ENCODE measurements around the gene LHFPL3. TPM values are rescaled to one million over a fixed set of nuclear protein-coding genes. Genes with fewer than 3 reads are reported as not detected.

Gene LHFPL3
- polyA plus RNA-seq, 1 donor from 2014 or later: 5.6 TPM

- Histone ChIP-seq H3K36me3 (ENCODE audit: insufficient read depth, low read length) (no peaks in the 10 kb centered on the region), H4K20me1 (ENCODE audit: insufficient read depth) (no peaks in the 10 kb centered on the region), H3F3A (ENCODE audit: insufficient read depth, low read length, poor library complexity, severe bottlenecking) (no peaks in the 10 kb centered on the region), H3K27me3 (ENCODE audit: insufficient read depth, low read depth, low read length) (no peaks in the 10 kb centered on the region), H3K9me3 (ENCODE audit: low read length) (no peaks in the 10 kb centered on the region), H3K9ac (ENCODE audit: low read length) (no peak overlapping the region), H3K27ac (ENCODE audit: low read length) (no peak overlapping the region), H3K4me3 (ENCODE audit: low read length) (no peak overlapping the region), H3K9me2 (ENCODE audit: insufficient read depth, low read length) (no peaks in the 10 kb centered on the region), H2AFZ (ENCODE audit: low read depth, low read length) (no peak overlapping the region), H3K79me2 (replicated peaks; ENCODE audit: insufficient read depth, low read length) (no peaks in the 10 kb centered on the region), H3K4me2 (ENCODE audit: low read length) (no peak overlapping the region)
- no peak for TF ChIP-seq TAF1 (IDR thresholded peaks at IDR 0.05; ENCODE audit: low read depth)
- no peak for TF ChIP-seq POLR2AphosphoS5 (IDR thresholded peaks at IDR 0.05)
- no peak for TF ChIP-seq EZH2 (IDR thresholded peaks at IDR 0.05; ENCODE audit: borderline replicate concordance, insufficient read depth, low read length, poor library complexity, severe bottlenecking)
- TF ChIP-seq EP300 (conservative IDR thresholded peaks at IDR 0.05; ENCODE audit: poor library complexity, severe bottlenecking): no peak
- no peak for TF ChIP-seq REST (IDR thresholded peaks at IDR 0.05; ENCODE audit: borderline replicate concordance)
- TF ChIP-seq MXI1 (conservative IDR thresholded peaks at IDR 0.05; ENCODE audit: poor library complexity, severe bottlenecking): no peak
- no peak for TF ChIP-seq SMC3 (conservative IDR thresholded peaks at IDR 0.05; ENCODE audit: poor library complexity)
- no peak for TF ChIP-seq CTCF (IDR thresholded peaks at IDR 0.05; ENCODE audit: poor library complexity, severe bottlenecking)
- no peak for TF ChIP-seq RAD21 (conservative IDR thresholded peaks at IDR 0.05)
These were observed 21.6 kb upstream of the LHFPL3 start for GRCh38 chr7:104306793-104307192.

GRCh38 chr7:104317948-104318629, 10.3 kb upstream of the LHFPL3 start:
- H3F3A ChIP-seq (ENCODE audit: insufficient read depth, low read length, poor library complexity, severe bottlenecking): no peaks in the 10 kb centered on the region
- no peaks in the 10 kb centered on the region for H3K79me2 ChIP-seq (replicated peaks; ENCODE audit: insufficient read depth, low read length)
- H3K4me3 ChIP-seq (ENCODE audit: low read length): no peak overlapping the region
- no peak overlapping the region for H3K9ac ChIP-seq (ENCODE audit: low read length)
- H3K9me2 ChIP-seq (ENCODE audit: insufficient read depth, low read length): no peaks in the 10 kb centered on the region
- no peaks in the 10 kb centered on the region for H3K27me3 ChIP-seq (ENCODE audit: insufficient read depth, low read depth, low read length)
- no peaks in the 10 kb centered on the region for H4K20me1 ChIP-seq (ENCODE audit: insufficient read depth)
- H3K4me2 ChIP-seq (ENCODE audit: low read length): no peak overlapping the region
- H3K36me3 ChIP-seq (ENCODE audit: insufficient read depth, low read length): no peaks in the 10 kb centered on the region
- TF ChIP-seq RAD21 (conservative IDR thresholded peaks at IDR 0.05) (no peak), POLR2AphosphoS5 (IDR thresholded peaks at IDR 0.05) (no peak), SMC3 (conservative IDR thresholded peaks at IDR 0.05; ENCODE audit: poor library complexity) (no peak), EP300 (conservative IDR thresholded peaks at IDR 0.05; ENCODE audit: poor library complexity, severe bottlenecking) (no peak), TAF1 (IDR thresholded peaks at IDR 0.05; ENCODE audit: low read depth) (no peak), REST (IDR thresholded peaks at IDR 0.05; ENCODE audit: borderline replicate concordance) (no peak), EZH2 (IDR thresholded peaks at IDR 0.05; ENCODE audit: borderline replicate concordance, insufficient read depth, low read length, poor library complexity, severe bottlenecking) (no peak), CTCF (IDR thresholded peaks at IDR 0.05; ENCODE audit: poor library complexity, severe bottlenecking) (no peak), MXI1 (conservative IDR thresholded peaks at IDR 0.05; ENCODE audit: poor library complexity, severe bottlenecking) (no peak)
- H2AFZ ChIP-seq (ENCODE audit: low read depth, low read length): no peak overlapping the region
- H3K27ac ChIP-seq (ENCODE audit: low read length): no peak overlapping the region
- no peaks in the 10 kb centered on the region for H3K9me3 ChIP-seq (ENCODE audit: low read length)
